Activated CD8-positive, alpha-beta T cell treated with anti-CD3 and anti-CD28 coated beads for 36 hours (primary cell): ENCODE data around the gene OXT. TPM values are rescaled to one million over a fixed set of nuclear protein-coding genes. Genes with fewer than 3 reads are reported as not detected.

Experiments used
- ATAC-seq: fragments of 200-7000 bp; cut with Tn5 transposase; one replicate; pipeline ENCODE4 v1.10.0; 2021; ENCODE audit warnings: mild to moderate bottlenecking, moderate library complexity
- CTCF ChIA-PET: fragments of 350-600 bp; sonication (Branson Sonifier 250); formaldehyde crosslinking; loops from one replicate; lab custom pipeline; 2021; ENCODE audit warnings: antibody characterized with exemption; lab: Charles Lee
- POLR2A ChIA-PET: fragments of 350-600 bp; sonication (Branson Sonifier 250); formaldehyde crosslinking; loops from one replicate; lab custom pipeline; 2021; ENCODE audit warnings: antibody characterized with exemption; lab: Charles Lee
- DNase-seq: peaks from one replicate; pipeline ENCODE4 v3.0.0-alpha.2; 2020
- H3K27ac Mint-ChIP-seq: one replicate; pipeline ENCODE4 v1.8.0; 2021; ENCODE audit warnings: mild to moderate bottlenecking, mixed read lengths
- H3K27me3 Mint-ChIP-seq: one replicate; pipeline ENCODE4 v1.8.0; 2021; ENCODE audit warnings: mixed read lengths
- H3K36me3 Mint-ChIP-seq: one replicate; pipeline ENCODE4 v1.8.0; 2021; ENCODE audit warnings: low read depth, mixed read lengths
- H3K4me1 Mint-ChIP-seq: one replicate; pipeline ENCODE4 v1.8.0; 2021; ENCODE audit warnings: low read depth, mixed read lengths
- H3K4me3 Mint-ChIP-seq: one replicate; pipeline ENCODE4 v1.8.0; 2021; ENCODE audit warnings: mild to moderate bottlenecking, moderate library complexity, mixed read lengths
- H3K9me3 Mint-ChIP-seq: one replicate; pipeline ENCODE4 v1.8.0; 2021; ENCODE audit warnings: mixed read lengths
- CTCF ChIP-seq: fragments of 200-600 bp; IDR thresholded peaks from one replicate; pipeline ENCODE4 v1.8.0; 2022; ENCODE audit warnings: antibody characterized with exemption, mild to moderate bottlenecking
- intact Hi-C: fragments of 100-400 bp; cut with micrococcal nuclease; formaldehyde crosslinking; loops from one replicate; pipeline ENCODE4 v1.10.0; 2022
- total RNA-seq, 2 experiments: library from RNA; stranded (reverse); gene quantifications; one replicate each; pipeline ENCODE4 v1.2.3, GENCODE V29; 2021

The OXT gene
- total RNA-seq, 2 experiments from 2014 or later = not detected

GRCh38 chr20:3032624-3033023 lies 38.8 kb upstream of the OXT start:
- H3K9me3 Mint-ChIP-seq = no peaks in the 10 kb centered on the region
- POLR2A ChIA-PET = no interaction called here

GRCh38 chr20:3037654-3038053 lies 33.8 kb upstream of the OXT start:
- no peaks in the 10 kb centered on the region for H3K9me3 Mint-ChIP-seq
- no peak overlapping the region for H3K27ac Mint-ChIP-seq
- no peak for TF ChIP-seq CTCF
- ChIA-PET CTCF (interaction anchor here (1.2 kb wide), 1 partner anchor 16 kb away, joined by 5 read pairs; no protein-coding TSS in a partner anchor), POLR2A (no interaction called here)
- no peaks in the 10 kb centered on the region for H3K27me3 Mint-ChIP-seq
- ATAC-seq = no peak
- no peak overlapping the region for H3K4me3 Mint-ChIP-seq
- H3K4me1 Mint-ChIP-seq = no peaks in the 10 kb centered on the region
- peaks cover 19% of the 10 kb centered on the region for H3K36me3 Mint-ChIP-seq
- no peak for DNase-seq
- intact Hi-C loops = no loop called here

More at GRCh38 chr20:3032624-3033023, 38.8 kb upstream of the OXT start:
- no peak for DNase-seq
- Mint-ChIP-seq H3K4me3 (no peak overlapping the region), H3K27ac (no peak overlapping the region), H3K4me1 (no peaks in the 10 kb centered on the region), H3K36me3 (peaks cover 15% of the 10 kb centered on the region), H3K27me3 (no peaks in the 10 kb centered on the region)
- CTCF ChIA-PET = no interaction called here
- intact Hi-C loops = no loop called here
- no peak for ATAC-seq
- no peak for TF ChIP-seq CTCF

- peaks cover 19% of the 10 kb centered on the region for H3K36me3 Mint-ChIP-seq
- H3K27ac Mint-ChIP-seq = peak overlapping the region; percentile 13
- intact Hi-C loops = no loop called here
- POLR2A ChIA-PET = interaction anchor here (1.7 kb wide), 1 partner anchor 27 kb away, joined by 4 read pairs; no protein-coding TSS in a partner anchor
- no peak overlapping the region for H3K4me3 Mint-ChIP-seq
- CTCF ChIA-PET = interaction anchor here (1.1 to 1.2 kb wide), 2 partner anchors 8 to 15 kb away, joined by 4 to 5 read pairs; no protein-coding TSS in a partner anchor
- no peaks in the 10 kb centered on the region for H3K4me1 Mint-ChIP-seq
- H3K9me3 Mint-ChIP-seq = no peaks in the 10 kb centered on the region
- no peak for DNase-seq
- no peaks in the 10 kb centered on the region for H3K27me3 Mint-ChIP-seq
- TF ChIP-seq CTCF = no peak
- ATAC-seq = no peak
Measured at GRCh38 chr20:3038454-3038853, 33.0 kb upstream of the OXT start.

- POLR2A ChIA-PET = interaction anchor here (1.7 kb wide), 1 partner anchor 28 kb away, joined by 4 read pairs; no protein-coding TSS in a partner anchor
- Mint-ChIP-seq H3K4me1 (no peaks in the 10 kb centered on the region), H3K9me3 (no peaks in the 10 kb centered on the region), H3K27me3 (no peaks in the 10 kb centered on the region), H3K36me3 (peaks cover 19% of the 10 kb centered on the region), H3K27ac (no peak overlapping the region), H3K4me3 (no peak overlapping the region)
- DNase-seq (no peak), ATAC-seq (no peak)
- intact Hi-C loops = no loop called here
- TF ChIP-seq CTCF = no peak
- CTCF ChIA-PET = interaction anchor here (0.8 kb wide), 1 partner anchor 14 kb away, joined by 3 read pairs; no protein-coding TSS in a partner anchor
Measured at GRCh38 chr20:3039426-3039825, 32.0 kb upstream of the OXT start.

- POLR2A ChIA-PET = interaction anchor here (1.7 kb wide), 1 partner anchor 29 kb away, joined by 4 read pairs; no protein-coding TSS in a partner anchor
- DNase-seq = no peak
- Mint-ChIP-seq H3K36me3 (peaks cover 15% of the 10 kb centered on the region), H3K27me3 (no peaks in the 10 kb centered on the region), H3K9me3 (no peaks in the 10 kb centered on the region), H3K4me3 (no peak overlapping the region), H3K27ac (peak overlapping the region; percentile 63), H3K4me1 (peaks cover 2% of the 10 kb centered on the region)
- intact Hi-C loops = no loop called here
- ATAC-seq = no peak
- CTCF ChIA-PET = no interaction called here
- no peak for TF ChIP-seq CTCF
Measured at GRCh38 chr20:3040086-3040485, 31.3 kb upstream of the OXT start.
